ENCODE measurements around the gene TOM1L1. TPM values are rescaled to one million over a fixed set of nuclear protein-coding genes. Genes with fewer than 3 reads are reported as not detected.

The TOM1L1 gene
- total RNA-seq, 1 experiment from 2014 or later = 44.6 TPM

GRCh38 chr17:54971147-54971546 lies 70.5 kb downstream of the TOM1L1 start:
- TF ChIP-seq, protein P1, sequence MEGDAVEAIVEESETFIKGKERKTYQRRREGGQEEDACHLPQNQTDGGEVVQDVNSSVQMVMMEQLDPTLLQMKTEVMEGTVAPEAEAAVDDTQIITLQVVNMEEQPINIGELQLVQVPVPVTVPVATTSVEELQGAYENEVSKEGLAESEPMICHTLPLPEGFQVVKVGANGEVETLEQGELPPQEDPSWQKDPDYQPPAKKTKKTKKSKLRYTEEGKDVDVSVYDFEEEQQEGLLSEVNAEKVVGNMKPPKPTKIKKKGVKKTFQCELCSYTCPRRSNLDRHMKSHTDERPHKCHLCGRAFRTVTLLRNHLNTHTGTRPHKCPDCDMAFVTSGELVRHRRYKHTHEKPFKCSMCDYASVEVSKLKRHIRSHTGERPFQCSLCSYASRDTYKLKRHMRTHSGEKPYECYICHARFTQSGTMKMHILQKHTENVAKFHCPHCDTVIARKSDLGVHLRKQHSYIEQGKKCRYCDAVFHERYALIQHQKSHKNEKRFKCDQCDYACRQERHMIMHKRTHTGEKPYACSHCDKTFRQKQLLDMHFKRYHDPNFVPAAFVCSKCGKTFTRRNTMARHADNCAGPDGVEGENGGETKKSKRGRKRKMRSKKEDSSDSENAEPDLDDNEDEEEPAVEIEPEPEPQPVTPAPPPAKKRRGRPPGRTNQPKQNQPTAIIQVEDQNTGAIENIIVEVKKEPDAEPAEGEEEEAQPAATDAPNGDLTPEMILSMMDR (conservative IDR thresholded peaks at IDR 0.05) = no peak
- H3K4me3 Mint-ChIP-seq = no peak overlapping the region
- Histone ChIP-seq H3K79me2 (ENCODE audit: insufficient read depth, low read length) (peaks cover 16% of the 10 kb centered on the region; the same call in 1 of the 2 replicates), H3K9me3 (ENCODE audit: control insufficient read depth, low read depth, low read length) (no peaks in the 10 kb centered on the region), H3T11ph (ENCODE audit: low read length) (no peak overlapping the region), H3K79me1 (ENCODE audit: insufficient read depth, low read depth, low read length, poor library complexity, severe bottlenecking) (no peaks in the 10 kb centered on the region), H2BK15ac (ENCODE audit: low read depth, low read length) (no peak overlapping the region), H2BK12ac (ENCODE audit: insufficient read length, low read depth, low read length) (no peak overlapping the region), H2BK20ac (ENCODE audit: low read depth, low read length, poor library complexity, severe bottlenecking) (no peak overlapping the region), H2AK5ac (ENCODE audit: insufficient read length, low read length) (no peak overlapping the region), H3K4me2 (ENCODE audit: insufficient read depth, insufficient read length, low read length) (no peak overlapping the region), H3K14ac (ENCODE audit: insufficient read depth, low read length) (no peak overlapping the region), H3K27me3 (ENCODE audit: insufficient read depth, low read length) (no peaks in the 10 kb centered on the region), H3K27ac (ENCODE audit: insufficient read length, low read depth, low read length) (no peak overlapping the region), H3K23me2 (ENCODE audit: insufficient read length, low read depth, low read length, poor library complexity, severe bottlenecking) (peaks cover 7% of the 10 kb centered on the region), H4K5ac (ENCODE audit: insufficient read length, low read depth, low read length) (no peak overlapping the region), H2BK120ac (ENCODE audit: low read depth, low read length, poor library complexity, severe bottlenecking) (no peak overlapping the region), H2AFZ (ENCODE audit: low read length) (no peak overlapping the region), H4K8ac (replicated peaks; ENCODE audit: insufficient read length, low read depth, low read length) (no peak overlapping the region), H3K23ac (ENCODE audit: insufficient read length, low read depth, low read length) (no peak overlapping the region), H4K20me1 (ENCODE audit: control insufficient read depth, insufficient read depth, insufficient read length) (no peaks in the 10 kb centered on the region), H3K56ac (ENCODE audit: insufficient read length, low read depth, low read length) (no peak overlapping the region), H4K91ac (ENCODE audit: insufficient read length, low read depth, low read length) (no peak overlapping the region), H3K4ac (ENCODE audit: low read depth, low read length) (no peak overlapping the region), H3K18ac (ENCODE audit: insufficient read length, low read depth, low read length) (no peak overlapping the region), H3K9ac (ENCODE audit: extremely low read depth, insufficient read length, low read length) (no peak overlapping the region), H2BK5ac (ENCODE audit: insufficient read length, low read length) (no peak overlapping the region), H3K4me1 (ENCODE audit: insufficient read depth, low read length) (no peaks in the 10 kb centered on the region; the same call in 1 of the 2 replicates)
- H3K27ac Mint-ChIP-seq = no peak overlapping the region
- DNase-seq = no peak
- H3K27me3 Mint-ChIP-seq (ENCODE audit: low read depth) = no peaks in the 10 kb centered on the region
- H3K9me3 Mint-ChIP-seq = peaks cover 0 to 4% of the 10 kb centered on the region in 2 experiments; a peak in 1 of 5 replicates
- H3K4me1 Mint-ChIP-seq = peaks cover 10 to 12% of the 10 kb centered on the region in 2 experiments
- peaks cover 3 to 12% (median 9%) of the 10 kb centered on the region in 3 experiments; a peak in 5 of 7 replicates for H3K36me3 Mint-ChIP-seq (ENCODE audit: insufficient read depth in 1 of 3, low read depth in 3 of 3)
